ENCODE results near the gene EXD2. TPM values are rescaled to one million over a fixed set of nuclear protein-coding genes. Genes with fewer than 3 reads are reported as not detected.
"Not testable (repeated sequence)": the region's sequence is repeated elsewhere in the genome, so short reads cannot be mapped to it uniquely, and the experiment has no call there.

The EXD2 gene
- total RNA-seq, 2 experiments from 2014 or later: 3.4 to 4.2 TPM

- no peak for DNase-seq
- ChIA-PET POLR2A (no interaction called here), CTCF (interaction anchor here (1.0 kb wide), 1 partner anchor 47 kb away, joined by 3 read pairs; no protein-coding TSS in a partner anchor)
- H3K4me1 Mint-ChIP-seq (ENCODE audit: low read depth): peaks cover 21% of the 10 kb centered on the region
- H3K27me3 Mint-ChIP-seq (ENCODE audit: low read depth): peaks cover 27% of the 10 kb centered on the region
- peaks cover 12% of the 10 kb centered on the region for H3K36me3 Mint-ChIP-seq (ENCODE audit: low read depth)
- no peaks in the 10 kb centered on the region for H3K9me3 Mint-ChIP-seq (ENCODE audit: insufficient read depth)
- H3K27ac Mint-ChIP-seq: no peak overlapping the region
- no peak overlapping the region for H3K4me3 Mint-ChIP-seq
- ATAC-seq: no peak
Observed at GRCh38 chr14:69154779-69155178, 36.5 kb upstream of the EXD2 start.

- CTCF ChIA-PET: interaction anchor here (0.9 to 1.9 kb wide), 3 partner anchors 23 to 27 kb away, joined by 3 to 8 read pairs (median 3); no protein-coding TSS in a partner anchor
- peaks cover 36% of the 10 kb centered on the region for H3K27me3 Mint-ChIP-seq (ENCODE audit: low read depth)
- peaks cover 6% of the 10 kb centered on the region for H3K4me1 Mint-ChIP-seq (ENCODE audit: low read depth)
- no peak overlapping the region for H3K27ac Mint-ChIP-seq
- H3K4me3 Mint-ChIP-seq: no peak overlapping the region
- H3K36me3 Mint-ChIP-seq (ENCODE audit: low read depth): peaks cover 7% of the 10 kb centered on the region
- DNase-seq (no peak), ATAC-seq (no peak)
- no peaks in the 10 kb centered on the region for H3K9me3 Mint-ChIP-seq (ENCODE audit: insufficient read depth)
- POLR2A ChIA-PET: no interaction called here
Observed at GRCh38 chr14:69156224-69156623, 35.1 kb upstream of the EXD2 start.

GRCh38 chr14:69161590-69161989, 29.7 kb upstream of the EXD2 start:
- POLR2A ChIA-PET: no interaction called here
- CTCF ChIA-PET: no interaction called here
- Mint-ChIP-seq H3K27ac (no peak overlapping the region), H3K4me3 (no peak overlapping the region), H3K9me3 (ENCODE audit: insufficient read depth) (peaks cover 6% of the 10 kb centered on the region), H3K27me3 (ENCODE audit: low read depth) (peaks cover 49% of the 10 kb centered on the region), H3K36me3 (ENCODE audit: low read depth) (peaks cover 7% of the 10 kb centered on the region), H3K4me1 (ENCODE audit: low read depth) (no peaks in the 10 kb centered on the region)
- DNase-seq: no peak
- no peak for ATAC-seq

GRCh38 chr14:69165787-69166186, 25.5 kb upstream of the EXD2 start:
- POLR2A ChIA-PET, CTCF ChIA-PET: not testable (repeated sequence)

GRCh38 chr14:69170839-69171238, 20.5 kb upstream of the EXD2 start:
- ChIA-PET CTCF (no interaction called here), POLR2A (no interaction called here)
- Mint-ChIP-seq H3K4me1 (ENCODE audit: low read depth) (no peaks in the 10 kb centered on the region), H3K4me3 (no peak overlapping the region), H3K27me3 (ENCODE audit: low read depth) (peaks cover 12% of the 10 kb centered on the region), H3K36me3 (ENCODE audit: low read depth) (no peaks in the 10 kb centered on the region), H3K9me3 (ENCODE audit: insufficient read depth) (no peaks in the 10 kb centered on the region), H3K27ac (no peak overlapping the region)
- ATAC-seq: no peak
- no peak for DNase-seq

More at GRCh38 chr14:69165787-69166186, 25.5 kb upstream of the EXD2 start:
- H3K4me1 Mint-ChIP-seq (ENCODE audit: low read depth); DNase-seq; H3K4me3 Mint-ChIP-seq; H3K27ac Mint-ChIP-seq; H3K9me3 Mint-ChIP-seq (ENCODE audit: insufficient read depth); H3K36me3 Mint-ChIP-seq (ENCODE audit: low read depth); ATAC-seq: not testable (repeated sequence)
- H3K27me3 Mint-ChIP-seq (ENCODE audit: low read depth): peaks cover 34% of the 10 kb centered on the region

- Mint-ChIP-seq H3K4me1 (ENCODE audit: low read depth) (no peaks in the 10 kb centered on the region), H3K36me3 (ENCODE audit: low read depth) (no peaks in the 10 kb centered on the region), H3K27me3 (ENCODE audit: low read depth) (peaks cover 14% of the 10 kb centered on the region), H3K4me3 (no peak overlapping the region), H3K9me3 (ENCODE audit: insufficient read depth) (no peaks in the 10 kb centered on the region), H3K27ac (no peak overlapping the region)
- peak; percentile 27 for ATAC-seq
- no peak for DNase-seq
- POLR2A ChIA-PET: no interaction called here
- CTCF ChIA-PET: no interaction called here
Observed at GRCh38 chr14:69171569-69171968, 19.7 kb upstream of the EXD2 start.

GRCh38 chr14:69175130-69175529, 16.2 kb upstream of the EXD2 start:
- Mint-ChIP-seq H3K4me3 (no peak overlapping the region), H3K36me3 (ENCODE audit: low read depth) (no peaks in the 10 kb centered on the region), H3K4me1 (ENCODE audit: low read depth) (no peaks in the 10 kb centered on the region), H3K27ac (no peak overlapping the region), H3K9me3 (ENCODE audit: insufficient read depth) (no peaks in the 10 kb centered on the region), H3K27me3 (ENCODE audit: low read depth) (peaks cover 20% of the 10 kb centered on the region)
- DNase-seq: no peak
- ChIA-PET CTCF (no interaction called here), POLR2A (no interaction called here)
- ATAC-seq: no peak

GRCh38 chr14:69181491-69181890, 9.8 kb upstream of the EXD2 start:
- peaks cover 17% of the 10 kb centered on the region for H3K27me3 Mint-ChIP-seq (ENCODE audit: low read depth)

GRCh38 chr14:69182580-69182979, 8.7 kb upstream of the EXD2 start:
- ATAC-seq; H3K4me1 Mint-ChIP-seq (ENCODE audit: low read depth); H3K9me3 Mint-ChIP-seq (ENCODE audit: insufficient read depth); POLR2A ChIA-PET; DNase-seq; CTCF ChIA-PET; H3K4me3 Mint-ChIP-seq; H3K27ac Mint-ChIP-seq; H3K36me3 Mint-ChIP-seq (ENCODE audit: low read depth): not testable (repeated sequence)
- peaks cover 13% of the 10 kb centered on the region for H3K27me3 Mint-ChIP-seq (ENCODE audit: low read depth)

More at GRCh38 chr14:69181491-69181890, 9.8 kb upstream of the EXD2 start:
- Mint-ChIP-seq H3K9me3 (ENCODE audit: insufficient read depth) (no peaks in the 10 kb centered on the region), H3K4me3 (no peak overlapping the region), H3K36me3 (ENCODE audit: low read depth) (no peaks in the 10 kb centered on the region), H3K27ac (no peak overlapping the region), H3K4me1 (ENCODE audit: low read depth) (no peaks in the 10 kb centered on the region)
- CTCF ChIA-PET: interaction anchor here (1.4 kb wide), 1 partner anchor 10 kb away, joined by 3 read pairs; the partner anchor contains the start of gene EXD2
- POLR2A ChIA-PET: no interaction called here
- ATAC-seq (no peak), DNase-seq (no peak)

- H3K4me3 Mint-ChIP-seq: no peak overlapping the region
- no peaks in the 10 kb centered on the region for H3K4me1 Mint-ChIP-seq (ENCODE audit: low read depth)
- no peak for DNase-seq
- CTCF ChIA-PET: no interaction called here
- no peak overlapping the region for H3K27ac Mint-ChIP-seq
- ATAC-seq: no peak
- H3K27me3 Mint-ChIP-seq (ENCODE audit: low read depth): peaks cover 11% of the 10 kb centered on the region
- POLR2A ChIA-PET: no interaction called here
- no peaks in the 10 kb centered on the region for H3K9me3 Mint-ChIP-seq (ENCODE audit: insufficient read depth)
- H3K36me3 Mint-ChIP-seq (ENCODE audit: low read depth): no peaks in the 10 kb centered on the region
Observed at GRCh38 chr14:69183735-69184134, 7.6 kb upstream of the EXD2 start.

- H3K27ac Mint-ChIP-seq: no peak overlapping the region
- no peaks in the 10 kb centered on the region for H3K9me3 Mint-ChIP-seq (ENCODE audit: insufficient read depth)
- H3K36me3 Mint-ChIP-seq (ENCODE audit: low read depth): no peaks in the 10 kb centered on the region
- peaks cover 4% of the 10 kb centered on the region for H3K27me3 Mint-ChIP-seq (ENCODE audit: low read depth)
- ChIA-PET CTCF (interaction anchor here (0.9 to 3.8 kb wide), 2 partner anchors 53 to 61 kb away, joined by 4 to 22 read pairs; no protein-coding TSS in a partner anchor), POLR2A (no interaction called here)
- no peak overlapping the region for H3K4me3 Mint-ChIP-seq
- peaks cover 20% of the 10 kb centered on the region for H3K4me1 Mint-ChIP-seq (ENCODE audit: low read depth)
- DNase-seq: no peak
- ATAC-seq: no peak
Observed at GRCh38 chr14:69190191-69190590, 1.1 kb upstream of the EXD2 start.

GRCh38 chr14:69193721-69194120, 2.4 kb downstream of the EXD2 start:
- H3K9me3 Mint-ChIP-seq (ENCODE audit: insufficient read depth): no peaks in the 10 kb centered on the region
- DNase-seq (no peak), ATAC-seq (no peak)
- no peak overlapping the region for H3K4me3 Mint-ChIP-seq
- no peak overlapping the region for H3K27ac Mint-ChIP-seq
- H3K36me3 Mint-ChIP-seq (ENCODE audit: low read depth): no peaks in the 10 kb centered on the region
- ChIA-PET CTCF (interaction anchor here (1.5 kb wide), 1 partner anchor 49 kb away, joined by 3 read pairs; no protein-coding TSS in a partner anchor), POLR2A (no interaction called here)
- no peaks in the 10 kb centered on the region for H3K27me3 Mint-ChIP-seq (ENCODE audit: low read depth)
- H3K4me1 Mint-ChIP-seq (ENCODE audit: low read depth): peaks cover 20% of the 10 kb centered on the region

GRCh38 chr14:69199786-69200185, 8.5 kb downstream of the EXD2 start:
- Mint-ChIP-seq H3K27me3 (ENCODE audit: low read depth) (no peaks in the 10 kb centered on the region), H3K9me3 (ENCODE audit: insufficient read depth) (no peaks in the 10 kb centered on the region), H3K27ac (no peak overlapping the region), H3K4me3 (no peak overlapping the region), H3K36me3 (ENCODE audit: low read depth) (no peaks in the 10 kb centered on the region), H3K4me1 (ENCODE audit: low read depth) (no peaks in the 10 kb centered on the region)
- DNase-seq (no peak), ATAC-seq (no peak)
- ChIA-PET POLR2A (no interaction called here), CTCF (interaction anchor here (1.2 kb wide), 1 partner anchor 70 kb away, joined by 3 read pairs; no protein-coding TSS in a partner anchor)

Measured in activated CD8-positive, alpha-beta T cell treated with anti-CD3 and anti-CD28 coated beads, Interleukin-2, amount 10 ng/mL, durations not matched to agents 7 days and 5 days (primary cell).